Spleen (tissue), 7 donors: ENCODE measurements around the gene C5.

Experiments
- POLR2A ChIP-seq, 3 donors: fragments of 450-650 bp; IDR thresholded peaks; one replicate each; pipeline ENCODE4 v1.5.1; 2017; ENCODE audit warnings: antibody characterized with exemption in 3 of 3, mild to moderate bottlenecking in 1 of 3
- POLR2AphosphoS5 ChIP-seq, 3 donors: sonication (generic); formaldehyde crosslinking; IDR thresholded peaks; one replicate each; pipeline ENCODE4 v1.5.1; 2017; ENCODE audit warnings: antibody characterized with exemption in 3 of 3
- TF ChIP-seq, protein P1 (sequence below), 11 experiments: fragments of 200-600 bp in 7 of 11; fragments of 450-650 bp in 4 of 11; sonication (generic) in 4 of 11; IDR thresholded peaks in 8 of 11; conservative IDR thresholded peaks in 3 of 11; 1 replicate in 7 of 11; 2 replicates in 4 of 11; pipeline versions ENCODE4 v1.4.0 to v1.8.0; 2016 to 2021; ENCODE audit warnings: antibody characterized with exemption in 11 of 11, inconsistent platforms in 4 of 11, mild to moderate bottlenecking in 1 of 11
- donor health status: DM: no; HTN: no; CAD: no; lungs with moderate emphysema.
- donor health status: DM: no; HTN: no; CAD: no.
- donor health status: DM: no; HTN: no; CAD: no.

DNA sequence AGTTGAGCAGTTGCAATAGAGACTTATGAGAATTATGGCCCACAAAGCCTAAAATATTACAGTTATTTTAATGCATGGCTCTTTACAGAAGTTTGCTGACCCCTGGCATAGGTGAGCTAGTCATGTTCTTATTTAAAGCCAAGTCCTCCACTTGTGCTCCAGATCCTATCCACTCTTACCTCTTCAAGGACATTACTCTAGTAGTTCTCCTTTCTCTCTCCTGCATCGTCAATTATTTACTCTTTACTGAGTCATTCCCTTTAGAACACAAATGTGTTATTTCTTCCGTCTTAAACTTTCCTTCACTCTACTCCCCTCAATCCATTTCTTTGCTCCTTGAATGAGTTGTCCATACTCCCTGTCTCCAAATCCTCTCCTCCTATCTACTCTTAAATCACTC, 102.9 kb downstream of the C5 start:
- TF ChIP-seq, protein P1, sequence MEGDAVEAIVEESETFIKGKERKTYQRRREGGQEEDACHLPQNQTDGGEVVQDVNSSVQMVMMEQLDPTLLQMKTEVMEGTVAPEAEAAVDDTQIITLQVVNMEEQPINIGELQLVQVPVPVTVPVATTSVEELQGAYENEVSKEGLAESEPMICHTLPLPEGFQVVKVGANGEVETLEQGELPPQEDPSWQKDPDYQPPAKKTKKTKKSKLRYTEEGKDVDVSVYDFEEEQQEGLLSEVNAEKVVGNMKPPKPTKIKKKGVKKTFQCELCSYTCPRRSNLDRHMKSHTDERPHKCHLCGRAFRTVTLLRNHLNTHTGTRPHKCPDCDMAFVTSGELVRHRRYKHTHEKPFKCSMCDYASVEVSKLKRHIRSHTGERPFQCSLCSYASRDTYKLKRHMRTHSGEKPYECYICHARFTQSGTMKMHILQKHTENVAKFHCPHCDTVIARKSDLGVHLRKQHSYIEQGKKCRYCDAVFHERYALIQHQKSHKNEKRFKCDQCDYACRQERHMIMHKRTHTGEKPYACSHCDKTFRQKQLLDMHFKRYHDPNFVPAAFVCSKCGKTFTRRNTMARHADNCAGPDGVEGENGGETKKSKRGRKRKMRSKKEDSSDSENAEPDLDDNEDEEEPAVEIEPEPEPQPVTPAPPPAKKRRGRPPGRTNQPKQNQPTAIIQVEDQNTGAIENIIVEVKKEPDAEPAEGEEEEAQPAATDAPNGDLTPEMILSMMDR (IDR thresholded peaks at IDR 0.05 in 8 of 11, conservative IDR thresholded peaks at IDR 0.05 in 3 of 11) = no peak
- TF ChIP-seq POLR2A (IDR thresholded peaks at IDR 0.05) (no peak), POLR2AphosphoS5 (IDR thresholded peaks at IDR 0.05) (no peak)
